HG02759 (cell line): ENCODE measurements around the gene FBLIM1.

Experiments
- ATAC-seq: cut with Tn5 transposase; IDR thresholded peaks from one replicate; pipeline ENCODE4 v1.9.1; 2021; ENCODE audit warnings: mild to moderate bottlenecking, moderate library complexity; ENCODE audit not compliant: unreplicated experiment

FBLIM1 gene, protein sequence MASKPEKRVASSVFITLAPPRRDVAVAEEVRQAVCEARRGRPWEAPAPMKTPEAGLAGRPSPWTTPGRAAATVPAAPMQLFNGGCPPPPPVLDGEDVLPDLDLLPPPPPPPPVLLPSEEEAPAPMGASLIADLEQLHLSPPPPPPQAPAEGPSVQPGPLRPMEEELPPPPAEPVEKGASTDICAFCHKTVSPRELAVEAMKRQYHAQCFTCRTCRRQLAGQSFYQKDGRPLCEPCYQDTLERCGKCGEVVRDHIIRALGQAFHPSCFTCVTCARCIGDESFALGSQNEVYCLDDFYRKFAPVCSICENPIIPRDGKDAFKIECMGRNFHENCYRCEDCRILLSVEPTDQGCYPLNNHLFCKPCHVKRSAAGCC

DNA sequence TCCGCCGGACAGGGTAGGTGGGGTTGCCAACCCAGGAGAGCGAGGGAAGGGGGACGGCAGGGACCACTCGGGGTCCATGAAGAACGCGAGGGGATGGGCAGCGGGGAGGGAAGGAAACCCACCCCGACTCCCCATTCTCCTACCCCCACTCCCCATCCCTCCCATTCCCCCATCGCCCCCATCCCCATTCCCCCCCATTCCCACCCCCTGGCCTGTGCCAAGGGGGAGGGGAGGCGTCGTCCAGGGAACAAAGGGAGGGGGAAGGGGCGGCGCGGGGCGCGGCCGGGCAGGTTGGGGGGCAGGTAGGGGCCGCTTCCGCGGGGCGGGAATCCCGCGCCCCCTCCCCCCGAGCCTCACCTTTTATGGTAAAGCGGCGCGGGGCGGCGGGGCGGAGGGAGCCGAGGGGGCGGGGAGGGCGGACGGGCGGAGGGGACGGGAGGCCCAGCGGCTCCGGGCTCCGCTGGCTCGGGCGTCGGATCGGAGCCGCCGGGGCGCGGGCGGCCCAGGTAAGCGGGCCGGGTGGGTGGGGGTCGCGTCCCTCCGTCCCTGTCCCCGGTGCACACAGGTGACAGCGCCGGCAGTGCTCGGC lies at the start of gene FBLIM1:
Gene FBLIM1 (plus strand): TSS at position 453 of the 589 bp plus-strand sequence. CDS start 6,189 bp downstream, outside the sequence.
- ATAC-seq = no peak

DNA sequence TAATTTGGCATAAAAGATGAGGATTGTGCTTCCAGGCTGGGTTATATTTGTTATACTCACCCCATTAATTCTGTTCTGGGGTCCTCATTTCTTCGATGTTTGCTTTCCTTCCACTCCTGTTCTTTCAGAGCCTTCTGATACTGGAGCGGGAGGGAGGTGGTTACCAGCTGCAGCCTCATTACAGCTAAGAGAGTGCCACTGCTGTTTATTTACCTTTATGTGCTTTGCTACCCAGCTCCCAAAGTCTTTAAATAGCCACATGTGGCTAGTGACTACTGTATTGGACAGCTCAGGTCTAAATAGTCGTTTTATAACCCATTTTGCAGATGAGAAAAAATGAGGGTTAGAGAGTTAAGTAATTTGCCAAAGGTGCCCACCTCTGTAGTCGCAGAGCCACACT lies 49.4 kb upstream of the FBLIM1 start:
- ATAC-seq = no peak

DNA sequence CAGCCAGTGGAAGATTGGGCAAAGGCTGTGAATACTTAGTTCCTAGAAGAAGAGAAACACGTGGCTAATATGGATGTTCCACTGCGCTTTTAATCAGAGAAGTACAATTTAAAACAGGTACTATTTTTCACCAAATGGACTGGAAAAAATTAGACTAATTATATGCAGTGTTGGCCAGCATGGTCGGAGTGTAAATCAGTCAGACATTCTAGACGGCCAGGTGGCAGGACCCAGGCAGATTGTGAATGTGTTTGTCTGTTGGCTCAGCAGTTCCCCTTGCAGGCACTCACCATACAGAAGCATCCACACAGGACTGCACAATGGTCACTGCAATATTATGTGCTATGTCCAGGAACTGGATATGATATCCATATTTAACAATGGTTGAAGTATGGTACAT lies 46.4 kb upstream of the FBLIM1 start:
- ATAC-seq = no peak

DNA sequence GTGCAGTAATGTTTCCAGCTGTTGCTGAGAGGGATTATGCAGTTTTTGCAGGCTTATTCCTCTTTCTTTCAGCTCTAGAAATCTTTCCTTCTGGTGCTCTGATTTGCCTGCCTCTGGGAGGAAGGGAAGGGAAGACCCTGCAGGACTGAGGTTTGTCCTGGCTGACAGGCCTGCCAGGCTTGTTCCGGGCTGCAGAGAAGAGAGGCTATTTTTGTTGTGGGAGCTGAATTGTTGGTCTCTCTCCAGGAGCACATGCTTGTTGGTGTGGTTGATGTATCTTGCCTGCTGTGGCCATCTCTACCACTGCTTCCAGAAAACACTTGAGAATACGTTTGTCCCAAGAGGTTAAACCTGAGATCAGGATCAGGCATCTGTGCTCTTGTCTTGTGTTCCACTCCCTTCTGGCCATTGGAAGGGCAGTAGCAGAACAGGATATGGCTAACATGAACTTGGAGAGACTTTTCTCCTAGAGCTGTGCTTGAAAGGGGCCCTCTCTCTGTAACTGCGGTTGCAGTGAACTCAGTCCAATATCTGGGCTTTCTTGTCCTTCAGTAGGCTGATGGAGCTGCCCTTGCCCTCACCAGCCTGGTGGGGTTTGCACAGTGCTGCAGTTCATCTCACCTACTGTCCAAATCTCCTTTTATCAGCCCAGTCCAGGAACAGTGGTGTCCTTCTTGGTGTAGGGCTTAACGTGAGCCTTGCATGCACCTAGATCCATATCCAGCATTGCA lies 44.0 kb upstream of the FBLIM1 start:
- no peak for ATAC-seq

DNA sequence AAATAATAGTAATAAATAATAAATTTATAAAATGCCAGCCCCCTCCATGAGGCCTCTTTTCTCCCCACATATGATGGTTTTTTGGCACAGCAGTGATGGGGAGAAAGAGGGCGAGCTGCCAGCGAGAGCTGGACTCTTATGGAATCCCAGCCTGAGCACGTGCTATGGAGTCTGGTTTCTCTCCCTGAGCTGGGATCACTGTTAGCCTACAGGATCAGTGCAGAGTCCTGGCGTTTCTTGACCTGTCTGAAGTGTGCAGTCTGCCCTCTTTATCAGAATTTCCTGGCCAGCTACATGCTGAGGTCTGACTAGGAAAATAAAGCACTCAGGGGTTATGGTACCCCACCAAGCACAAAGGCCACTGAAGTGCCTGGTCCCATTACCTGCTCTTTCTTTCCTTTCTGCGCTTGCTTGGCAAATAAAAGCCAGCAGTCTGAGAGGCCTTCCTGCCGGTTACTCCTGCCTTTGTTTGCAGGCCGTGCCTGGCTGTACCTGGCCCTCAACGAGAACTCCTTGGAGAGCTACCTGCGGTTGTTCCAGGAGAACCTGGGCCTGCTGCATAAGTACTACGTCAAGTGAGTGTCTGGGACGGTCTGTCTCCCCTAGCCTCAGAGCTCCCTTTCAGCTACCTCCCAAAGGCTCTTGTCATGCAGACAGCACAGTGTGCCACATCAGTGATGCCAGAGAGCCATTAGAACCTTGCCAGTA lies 41.0 kb upstream of the FBLIM1 start:
- no peak for ATAC-seq

DNA sequence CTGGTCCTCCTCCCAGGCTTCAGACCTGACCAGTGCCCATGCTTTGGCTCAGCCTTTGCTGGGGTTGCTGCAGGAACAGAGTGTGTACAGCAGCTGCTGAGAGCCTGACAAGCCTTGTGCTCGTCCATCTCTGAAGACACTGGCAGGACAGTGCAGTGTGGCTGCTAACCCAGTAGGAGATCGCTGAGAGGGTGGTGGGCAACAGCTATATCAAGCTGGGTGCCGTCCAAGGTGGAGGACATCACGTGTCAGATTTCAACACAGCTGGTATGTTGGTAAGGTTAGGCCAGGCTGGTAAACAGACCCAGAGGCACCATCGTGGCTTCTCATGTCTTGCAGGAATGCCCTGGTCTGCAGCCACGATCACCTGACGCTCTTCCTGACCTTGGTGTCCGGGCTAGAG lies 40.4 kb upstream of the FBLIM1 start:
- no peak for ATAC-seq

DNA sequence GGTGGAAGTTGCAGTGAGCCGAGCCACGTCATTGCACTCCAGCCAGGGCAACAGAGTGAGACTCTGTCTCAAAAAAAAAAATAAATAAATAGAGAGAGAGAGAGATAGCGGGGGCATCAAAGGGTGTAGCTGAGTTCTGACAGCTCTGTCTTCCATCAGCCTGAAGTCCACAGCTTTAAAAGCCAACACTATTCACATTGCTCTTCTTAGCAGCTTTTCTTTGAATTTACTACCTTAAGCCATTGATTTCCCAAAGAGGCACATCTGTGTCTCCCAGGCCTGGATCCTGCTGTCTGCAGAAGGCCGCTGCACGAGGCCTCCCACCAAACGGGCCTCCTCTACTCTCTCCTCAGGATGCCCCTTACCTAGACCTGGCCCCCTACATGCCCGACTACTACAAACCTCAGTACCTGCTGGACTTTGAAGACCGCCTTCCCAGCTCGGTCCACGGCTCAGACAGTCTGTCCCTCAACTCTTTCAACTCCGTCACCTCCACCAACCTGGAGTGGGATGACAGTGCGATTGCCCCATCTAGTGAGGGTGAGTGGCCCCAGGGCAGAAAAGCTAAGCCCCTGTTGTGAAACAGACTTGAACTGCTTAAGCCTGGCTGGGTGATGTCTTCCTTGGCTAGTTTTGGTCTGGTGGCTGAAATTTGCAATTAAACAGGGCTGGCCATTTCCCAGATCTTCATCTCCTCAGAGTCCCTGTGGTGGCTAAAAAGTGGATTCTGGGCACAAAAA lies 39.0 kb upstream of the FBLIM1 start:
- ATAC-seq = no peak

DNA sequence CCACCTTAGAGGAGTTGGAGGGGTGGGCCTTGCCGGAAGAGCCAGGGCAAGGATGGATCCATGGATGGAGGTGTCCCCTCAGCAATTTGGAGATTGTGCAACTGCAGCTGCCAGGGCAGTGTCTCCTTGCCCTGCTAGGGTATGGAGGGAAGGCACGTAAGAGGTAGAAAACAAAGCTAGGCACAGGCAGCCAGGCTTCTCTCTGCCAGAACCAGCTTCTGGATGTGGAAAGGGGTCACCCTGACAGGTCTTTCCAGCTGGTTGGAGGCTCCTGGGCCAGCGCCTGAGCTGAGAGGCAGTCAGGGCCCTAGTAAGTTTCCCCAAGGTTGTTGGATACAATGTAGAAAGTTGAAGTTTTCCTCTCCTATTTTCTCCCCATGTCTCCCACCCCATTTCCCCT lies 37.7 kb upstream of the FBLIM1 start:
- ATAC-seq = no peak

DNA sequence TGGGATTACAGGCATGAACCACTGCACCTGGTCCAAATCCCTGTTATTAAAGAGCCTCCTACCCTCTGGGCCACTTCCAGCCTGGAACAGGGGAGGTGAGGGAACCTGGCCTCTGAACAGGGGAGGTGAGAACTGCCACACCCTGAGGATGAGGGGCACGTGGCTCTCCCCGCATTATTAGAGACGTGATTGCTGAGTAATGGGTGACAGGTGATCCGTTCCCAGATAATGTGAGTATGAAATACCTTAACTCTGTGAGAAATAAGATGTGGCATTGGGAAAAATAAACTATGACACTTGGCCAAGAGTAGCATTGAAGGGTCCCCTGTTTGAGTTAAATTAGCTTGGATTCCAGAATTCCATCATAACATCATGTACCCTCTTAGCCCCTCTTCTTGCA lies 36.2 kb upstream of the FBLIM1 start:
- ATAC-seq = no peak

DNA sequence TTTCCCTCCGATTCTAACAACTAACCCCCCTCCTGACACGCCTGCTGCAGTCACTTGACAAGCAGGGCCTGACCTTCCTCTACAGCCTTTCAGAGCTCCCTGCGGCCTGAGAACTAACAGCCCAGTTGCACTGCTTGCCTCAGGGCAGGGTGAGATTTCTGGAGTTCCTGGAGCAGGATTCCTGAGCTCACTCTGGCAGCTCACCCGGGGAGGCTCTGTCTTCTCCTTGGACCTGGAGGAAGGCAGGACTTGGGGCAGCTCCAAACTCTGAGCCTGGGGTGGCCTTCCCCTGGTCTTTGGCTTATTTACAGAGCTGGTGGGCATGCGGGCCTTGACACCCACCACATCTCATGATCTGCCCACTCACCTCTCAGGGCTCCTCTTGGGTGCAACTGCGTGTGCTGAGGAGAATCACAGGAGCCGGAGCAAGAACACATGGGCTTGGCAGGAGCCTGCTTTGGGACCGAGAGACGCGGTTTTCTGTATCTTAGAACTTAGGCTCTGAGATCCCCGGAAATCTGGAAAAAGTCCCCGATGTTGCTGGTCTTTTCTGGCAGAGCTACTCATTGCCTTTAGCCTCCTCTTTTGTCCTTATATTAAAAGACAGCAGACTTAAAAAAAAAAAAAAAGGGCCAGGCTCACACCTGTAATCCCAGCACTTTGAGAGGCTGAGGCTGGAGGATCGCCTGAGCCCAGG lies 35.6 kb upstream of the FBLIM1 start:
- no peak for ATAC-seq

DNA sequence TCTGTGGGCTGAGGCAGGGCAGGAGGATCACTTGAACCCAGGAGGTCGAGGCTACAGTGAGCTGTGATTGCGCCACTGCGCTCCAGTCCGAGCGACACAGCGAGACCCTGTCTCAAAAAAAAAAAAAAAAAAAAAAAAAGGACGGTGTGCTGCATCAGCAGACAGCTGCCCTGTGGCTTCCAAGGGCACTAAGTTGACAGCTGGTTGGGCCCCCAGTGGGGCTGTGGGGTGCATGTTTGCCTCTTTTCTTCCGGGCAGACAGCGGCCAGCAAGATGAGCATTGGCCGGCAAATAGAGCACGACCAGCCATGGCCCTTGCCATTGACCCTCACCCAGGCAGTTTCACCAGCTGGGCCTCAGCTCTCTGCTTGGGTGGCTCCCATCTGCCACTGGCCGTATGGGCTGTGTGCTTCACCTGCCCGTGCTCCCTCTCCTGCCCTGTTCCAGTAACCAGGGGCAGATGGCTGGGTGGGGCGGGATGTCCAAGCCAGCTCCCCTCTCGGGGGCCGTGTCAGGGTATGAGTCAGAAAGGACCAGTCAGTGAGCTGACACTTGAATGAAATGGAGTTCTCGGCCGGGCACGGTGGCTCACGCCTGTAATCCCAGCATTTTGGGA lies 34.9 kb upstream of the FBLIM1 start:
- ATAC-seq = no peak

DNA sequence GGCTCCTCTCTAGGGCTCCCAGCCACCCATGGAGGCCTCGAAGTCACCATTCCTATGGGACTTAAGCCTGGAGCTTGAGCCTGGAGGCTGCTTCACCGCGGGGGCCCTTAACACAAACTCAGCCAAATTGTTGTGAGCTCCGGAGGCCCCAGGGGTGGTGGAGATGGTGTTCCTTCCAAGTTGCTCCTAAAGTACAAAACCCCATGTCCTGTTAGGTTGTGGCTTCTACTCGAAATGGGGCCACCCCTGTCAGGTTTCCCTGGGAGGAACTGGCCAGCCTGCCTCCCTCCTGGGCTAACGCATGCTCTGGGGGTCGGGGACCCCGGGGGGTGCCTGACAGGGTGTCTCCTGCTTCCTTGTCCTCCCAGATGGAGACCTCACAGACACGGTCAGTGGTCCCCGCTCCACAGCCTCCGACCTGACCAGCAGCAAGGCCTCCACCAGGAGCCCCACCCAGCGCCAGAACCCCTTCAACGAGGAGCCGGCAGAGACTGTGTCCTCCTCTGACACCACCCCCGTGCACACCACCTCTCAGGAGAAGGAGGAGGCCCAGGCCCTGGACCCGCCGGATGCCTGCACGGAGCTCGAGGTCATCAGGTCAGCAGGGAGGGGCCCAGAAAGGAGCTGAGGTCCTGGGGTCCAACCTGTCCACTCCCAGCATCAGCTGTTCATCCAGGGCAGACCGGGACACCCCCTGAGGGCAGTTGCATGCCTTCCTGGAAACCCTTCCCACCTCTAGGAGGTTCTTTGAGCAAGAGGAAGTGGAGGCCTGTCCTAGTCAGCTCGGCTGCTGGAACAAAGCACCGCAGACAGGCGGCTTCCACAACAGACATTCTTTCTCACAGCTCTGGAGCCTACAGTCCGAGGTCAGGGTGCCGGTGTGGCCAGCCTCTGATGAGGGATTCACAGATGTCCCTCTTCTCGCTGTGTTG lies 33.4 kb upstream of the FBLIM1 start:
- no peak for ATAC-seq

DNA sequence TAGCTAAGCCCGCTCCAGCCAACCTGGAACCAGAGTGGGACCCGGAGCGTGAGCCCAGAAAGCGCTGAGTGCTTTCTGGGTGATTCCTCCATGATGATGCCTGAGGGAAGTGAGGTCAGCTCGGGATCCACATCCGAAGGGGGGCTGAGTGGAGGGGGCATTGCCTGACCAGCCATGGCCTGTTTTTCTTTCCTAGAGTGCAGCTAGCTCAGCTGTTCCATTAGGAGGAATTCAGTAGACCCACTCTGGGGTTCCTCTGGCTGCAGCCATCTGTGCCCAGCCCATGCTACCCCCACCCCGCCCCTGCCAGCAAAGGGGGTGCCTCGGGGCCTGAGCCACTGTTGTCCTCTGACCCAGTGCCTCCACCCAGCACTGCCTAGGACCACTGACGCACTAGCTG lies 32.1 kb upstream of the FBLIM1 start:
- no peak for ATAC-seq

DNA sequence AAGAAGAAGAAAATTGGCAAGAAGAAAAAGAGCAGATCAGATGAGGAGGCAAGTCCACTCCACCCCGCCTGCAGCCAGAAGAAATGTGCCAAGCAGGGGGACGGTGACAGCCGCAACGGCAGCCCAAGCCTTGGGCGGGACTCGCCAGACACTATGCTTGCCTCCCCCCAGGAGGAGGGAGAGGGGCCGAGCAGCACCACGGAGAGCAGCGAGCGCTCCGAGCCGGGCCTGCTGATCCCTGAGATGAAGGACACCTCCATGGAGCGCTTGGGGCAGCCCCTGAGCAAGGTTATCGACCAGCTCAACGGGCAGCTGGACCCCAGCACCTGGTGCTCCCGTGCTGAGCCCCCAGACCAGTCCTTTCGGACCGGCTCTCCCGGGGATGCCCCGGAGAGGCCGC lies 31.6 kb upstream of the FBLIM1 start:
- no peak for ATAC-seq

DNA sequence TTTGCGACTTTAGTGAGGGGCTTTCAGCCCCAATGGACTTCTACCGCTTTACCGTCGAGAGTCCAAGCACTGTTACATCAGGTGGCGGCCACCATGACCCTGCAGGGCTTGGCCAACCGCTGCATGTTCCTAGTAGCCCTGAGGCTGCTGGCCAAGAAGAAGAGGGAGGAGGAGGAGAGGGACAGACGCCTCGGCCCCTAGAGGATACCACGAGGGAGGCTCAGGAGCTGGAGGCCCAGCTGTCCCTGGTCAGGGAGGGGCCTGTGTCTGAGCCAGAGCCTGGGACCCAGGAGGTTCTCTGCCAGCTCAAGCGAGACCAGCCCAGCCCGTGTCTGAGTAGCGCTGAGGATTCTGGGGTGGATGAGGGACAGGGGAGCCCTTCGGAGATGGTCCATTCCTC lies 31.2 kb upstream of the FBLIM1 start:
- ATAC-seq = no peak

DNA sequence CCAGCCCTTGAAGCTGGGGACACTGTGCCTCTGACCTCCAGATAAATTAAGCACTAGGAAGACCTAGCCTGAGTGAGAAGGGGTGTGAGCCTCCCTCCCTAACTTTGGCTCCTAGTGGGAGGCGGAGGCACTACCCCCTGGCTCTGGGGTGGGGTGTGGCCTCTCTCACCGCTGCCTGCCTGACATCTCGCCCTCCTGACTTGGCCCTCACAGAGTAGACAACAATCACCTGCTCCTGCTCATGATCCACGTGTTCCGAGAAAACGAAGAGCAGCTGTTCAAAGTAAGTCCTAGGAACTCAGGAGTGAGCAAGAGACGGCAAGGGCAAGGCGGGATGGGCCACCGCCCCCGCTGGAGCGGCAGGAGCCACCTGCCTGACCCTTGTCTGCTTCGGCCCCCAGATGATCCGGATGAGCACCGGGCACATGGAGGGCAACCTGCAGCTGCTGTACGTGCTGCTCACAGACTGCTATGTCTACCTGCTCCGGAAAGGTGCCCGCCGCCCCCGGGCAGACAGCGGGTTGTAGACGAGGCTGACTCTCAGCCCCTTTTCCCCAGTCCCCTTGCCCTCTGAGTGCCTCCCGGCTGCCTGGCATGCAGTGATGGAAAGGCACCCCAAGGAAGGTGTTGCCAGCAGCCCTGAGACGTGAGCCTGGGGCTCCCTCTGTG lies 30.6 kb upstream of the FBLIM1 start:
- ATAC-seq = no peak

DNA sequence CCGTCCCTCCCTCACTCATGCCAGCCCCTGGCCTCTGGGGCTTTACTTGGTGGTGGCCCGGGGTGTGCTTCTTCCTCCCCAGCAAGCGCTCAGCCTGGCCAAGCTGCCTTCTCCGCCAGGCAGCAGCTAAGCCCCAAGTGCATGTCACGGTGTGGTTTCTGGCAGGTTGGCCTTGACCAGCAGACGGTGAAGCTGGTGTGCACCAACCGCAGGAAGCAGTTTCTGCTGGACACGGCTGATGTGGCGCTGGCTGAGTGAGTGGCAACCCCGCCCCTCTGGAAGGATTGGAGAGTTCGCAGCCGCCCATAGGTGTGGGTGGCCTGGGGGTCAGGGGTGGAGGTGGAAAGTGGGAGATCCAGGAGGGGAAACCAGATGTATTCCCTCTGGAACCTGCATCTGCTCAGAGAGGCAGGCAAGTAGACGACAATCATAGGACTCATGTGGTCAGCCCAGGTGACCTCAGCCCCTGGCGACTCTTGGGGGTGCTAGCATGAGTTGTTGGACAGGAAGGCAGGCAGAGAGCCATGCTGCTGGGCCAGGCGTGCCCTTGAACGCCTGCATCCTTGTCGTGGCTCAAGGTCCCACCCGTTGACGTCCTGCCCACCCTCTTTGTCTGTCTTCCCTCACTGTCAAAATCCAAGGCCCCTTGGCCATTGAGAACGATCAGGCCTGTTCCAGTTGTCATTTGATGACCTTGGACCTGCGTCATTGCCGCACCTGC lies 29.5 kb upstream of the FBLIM1 start:
- no peak for ATAC-seq
